A549 (cell line): Measurements from ENCODE around the gene CCDC60. TPM values are rescaled to one million over a fixed set of nuclear protein-coding genes. Genes with fewer than 3 reads are reported as not detected.

Experiments
- ATAC-seq, 2 experiments: fragments of 200-7000 bp in 1 of 2; fragments of >200 bp in 1 of 2; cut with Nextera tagmentation in 1 of 2; cut with Tn5 transposase in 1 of 2; 3 replicates each; pipeline versions ENCODE4 v1.8.0 to v1.9.1; 2018 to 2020; ENCODE audit warnings: mild to moderate bottlenecking in 1 of 2, moderate library complexity in 1 of 2
- CTCF ChIA-PET: fragments of 300-600 bp; sonication (Branson Sonifier 250); formaldehyde crosslinking; extraction: SDS; loops from one replicate; lab custom pipeline; 2021; ENCODE audit warnings: antibody characterized with exemption, inconsistent platforms; lab: Yijun Ruan, JAX
- POLR2A ChIA-PET: fragments of 350-600 bp; formaldehyde crosslinking; extraction: SDS; loops from one replicate; lab custom pipeline; 2021; ENCODE audit warnings: antibody characterized with exemption, inconsistent platforms; lab: Yijun Ruan, JAX
- DNase-seq, 2 experiments: peaks; one replicate each; pipeline versions ENCODE4 v3.0.0 to v3.0.0-alpha.2; 2011 to 2016; ENCODE audit warnings: low read depth in 1 of 2, low spot score in 1 of 2
- FAIRE-seq: peaks from 2 replicates; lab custom pipeline; 2011; peaks lifted over from hg19 to GRCh38; lab: Jason Lieb, UNC
- H3K27ac ChIP-seq, 2 experiments: fragments of >200 bp; sonication (Bioruptor Twin); formaldehyde crosslinking; 3 replicates each; pipeline ENCODE4 v1.5.1; 2016 to 2017
- H3K4me1 ChIP-seq: fragments of >200 bp; sonication (Bioruptor Twin); formaldehyde crosslinking; 3 replicates; pipeline ENCODE4 v1.6.1; 2016
- H3K4me2 ChIP-seq: fragments of >200 bp; sonication (Bioruptor Twin); formaldehyde crosslinking; 3 replicates; pipeline ENCODE4 v1.6.1; 2016
- H3K4me3 ChIP-seq: fragments of >200 bp; sonication (Bioruptor Twin); formaldehyde crosslinking; 3 replicates; pipeline ENCODE4 v1.5.1; 2016
- H3K9me3 ChIP-seq: fragments of >200 bp; sonication (Bioruptor Twin); formaldehyde crosslinking; 3 replicates; pipeline ENCODE4 v1.6.1; 2016
- BCL3 ChIP-seq: fragments of >200 bp; sonication (Bioruptor Twin); formaldehyde crosslinking; IDR thresholded peaks from 3 replicates; pipeline ENCODE4 v1.6.1; 2016
- CBX8 ChIP-seq: fragments of 200-600 bp; sonication (generic); IDR thresholded peaks from 2 replicates; pipeline ENCODE4 v1.6.1; 2016
- CHD4 ChIP-seq: fragments of 200-600 bp; sonication (generic); IDR thresholded peaks from 2 replicates; pipeline ENCODE4 v1.6.1; 2016; ENCODE audit warnings: antibody characterized with exemption, mild to moderate bottlenecking, borderline replicate concordance
- E2F6 ChIP-seq: IDR thresholded peaks from 2 replicates; pipeline ENCODE4 v1.6.1; 2012; ENCODE audit warnings: low read depth, borderline replicate concordance
- EHMT2 ChIP-seq: fragments of 200-600 bp; sonication (generic); IDR thresholded peaks from 2 replicates; pipeline ENCODE4 v1.6.1; 2016; ENCODE audit warnings: antibody characterized with exemption, low read depth, mild to moderate bottlenecking, moderate library complexity
- ELK1 ChIP-seq: fragments of 150-350 bp; IDR thresholded peaks from 2 replicates; pipeline ENCODE4 v1.6.1; 2014; ENCODE audit warnings: low read depth, mild to moderate bottlenecking, low read length
- ESRRA ChIP-seq: fragments of 150-350 bp; IDR thresholded peaks from 2 replicates; pipeline ENCODE4 v1.6.1; 2014; ENCODE audit warnings: mild to moderate bottlenecking, low read length, borderline replicate concordance
- FOSB ChIP-seq: fragments of 250-450 bp; sonication (Bioruptor Pico); IDR thresholded peaks from 2 replicates; pipeline ENCODE4 v1.5.0; 2020; ENCODE audit warnings: mild to moderate bottlenecking, moderate library complexity
- HES2 ChIP-seq: fragments of >200 bp; sonication (Bioruptor Twin); formaldehyde crosslinking; IDR thresholded peaks from 2 replicates; pipeline ENCODE4 v1.6.1; 2016
- HEYL ChIP-seq: fragments of 250-450 bp; sonication (Bioruptor Pico); IDR thresholded peaks from 2 replicates; pipeline ENCODE4 v1.8.0; 2021; ENCODE audit warnings: mild to moderate bottlenecking, moderate library complexity
- HMGXB4 ChIP-seq: fragments of 250-450 bp; sonication (Bioruptor Pico); IDR thresholded peaks from 2 replicates; pipeline ENCODE4 v1.5.0; 2021; ENCODE audit warnings: mild to moderate bottlenecking, moderate library complexity, borderline replicate concordance
- HOXB13 ChIP-seq: fragments of 250-450 bp; sonication (Bioruptor Pico); IDR thresholded peaks from 2 replicates; pipeline ENCODE4 v1.5.0; 2020; ENCODE audit warnings: low read depth, mild to moderate bottlenecking, moderate library complexity
- JUNB ChIP-seq: fragments of >200 bp; sonication (Bioruptor Twin); formaldehyde crosslinking; IDR thresholded peaks from 2 replicates; pipeline ENCODE4 v1.6.1; 2016
- MAZ ChIP-seq: fragments of 150-350 bp; IDR thresholded peaks from 2 replicates; pipeline ENCODE4 v1.6.1; 2014; ENCODE audit warnings: antibody characterized with exemption, low read depth, low read length, borderline replicate concordance
- NPAS2 ChIP-seq: fragments of 250-450 bp; sonication (Bioruptor Pico); IDR thresholded peaks from 2 replicates; pipeline ENCODE4 v1.8.0; 2022; ENCODE audit warnings: mild to moderate bottlenecking, moderate library complexity, borderline replicate concordance
- PHF8 ChIP-seq: fragments of 200-600 bp; sonication (generic); IDR thresholded peaks from 2 replicates; pipeline ENCODE4 v1.6.1; 2016; ENCODE audit warnings: low read depth, mild to moderate bottlenecking, antibody characterized with exemption, moderate library complexity, borderline replicate concordance
- POLR2AphosphoS2 ChIP-seq: conservative IDR thresholded peaks from 2 replicates; pipeline ENCODE4 v1.6.1; 2012; ENCODE audit warnings: low read length, improper control_type of control experiment, inconsistent platforms
- REST ChIP-seq: fragments of 200-600 bp; sonication (generic); IDR thresholded peaks from 2 replicates; pipeline ENCODE4 v1.6.1; 2016; ENCODE audit warnings: antibody characterized with exemption, mild to moderate bottlenecking, moderate library complexity
- RFX5 ChIP-seq: fragments of 450-650 bp; IDR thresholded peaks from 2 replicates; pipeline ENCODE4 v1.7.1; 2014; ENCODE audit warnings: antibody characterized with exemption, mild to moderate bottlenecking, moderate library complexity
- RNF2 ChIP-seq: fragments of 200-600 bp; sonication (generic); IDR thresholded peaks from 2 replicates; pipeline ENCODE4 v1.6.1; 2016; ENCODE audit warnings: low read depth, mild to moderate bottlenecking, antibody characterized with exemption, moderate library complexity, borderline replicate concordance
- SMC3 ChIP-seq: fragments of >200 bp; sonication (Bioruptor Twin); formaldehyde crosslinking; IDR thresholded peaks from 3 replicates; pipeline ENCODE4 v1.6.1; 2018; ENCODE audit warnings: inconsistent platforms
- TP53 ChIP-seq: fragments of 250-450 bp; sonication (Bioruptor Pico); IDR thresholded peaks from 2 replicates; pipeline ENCODE4 v1.5.0; 2021; ENCODE audit warnings: mild to moderate bottlenecking, moderate library complexity
- ZNF302 ChIP-seq: fragments of 250-450 bp; sonication (Bioruptor Pico); IDR thresholded peaks from 2 replicates; pipeline ENCODE4 v1.9.0; 2021; ENCODE audit warnings: inconsistent platforms, mild to moderate bottlenecking, moderate library complexity
- ZSCAN20 ChIP-seq: fragments of 250-450 bp; sonication (Bioruptor Pico); IDR thresholded peaks from 2 replicates; pipeline ENCODE4 v1.8.0; 2022; ENCODE audit warnings: mild to moderate bottlenecking, moderate library complexity
- WGBS: methylation state at CpG from one replicate; pipeline ENCODE4 v1.1.6; 2017; ENCODE audit errors: missing lambda C conversion rate; 5-methylcytosine and 5-hydroxymethylcytosine counted together
- polyA plus RNA-seq, 4 experiments: library from polyadenylated mRNA; depleted of rRNA in 3 of 4; stranded (reverse); fragments of >200 nt; fragmentation: RNase III in 1 of 4; extraction: RNeasy Plus Mini Kit Qiagen cat#74134 plus additional on column Dnase treatment in 1 of 4; gene quantifications; 2 replicates in 3 of 4; 3 replicates in 1 of 4; pipeline ENCODE4 v1.2.3, GENCODE V29; 2011 to 2017

The CCDC60 gene
- polyA plus RNA-seq, 2 of the 4 experiments (the other 2 are of a cell fraction): 0.09 TPM; not detected in 1

- DNase-seq: no peak
- no peak for TF ChIP-seq ESRRA
- no peak for TF ChIP-seq NPAS2 (CRISPR knock-in tag)
- TF ChIP-seq RFX5: no peak
- no peak for TF ChIP-seq HMGXB4 (CRISPR knock-in tag)
- no peak for TF ChIP-seq CHD4
- TF ChIP-seq BCL3: no peak
- 20% methylated on average over 3 of the region's 3 CpGs for WGBS
- POLR2A ChIA-PET: no interaction called here
- Histone ChIP-seq H3K4me2 (no peak overlapping the region), H3K27ac (no peak overlapping the region), H3K9me3 (no peaks in the 10 kb centered on the region), H3K4me1 (no peaks in the 10 kb centered on the region), H3K4me3 (no peak overlapping the region)
- FAIRE-seq: no peak
- no peak for ATAC-seq
- CTCF ChIA-PET: interaction anchor here (0.6 kb wide), 1 partner anchor 1865 kb away, joined by 3 read pairs; no protein-coding TSS in a partner anchor
Measured at GRCh38 chr12:119565404-119565803, 230.9 kb downstream of the CCDC60 start.

GRCh38 chr12:119570771-119571170, 236.2 kb downstream of the CCDC60 start:
- ChIA-PET CTCF (no interaction called here), POLR2A (no interaction called here)
- H3K27ac ChIP-seq: no peak overlapping the region
- ATAC-seq (no peak), DNase-seq (no peak), FAIRE-seq (no peak)
- WGBS: 25% methylated on average over 5 of the region's 6 CpGs
- H3K4me1 ChIP-seq: no peaks in the 10 kb centered on the region
- TF ChIP-seq HOXB13 (CRISPR knock-in tag) (no peak), MAZ (no peak), ELK1 (no peak), ZSCAN20 (CRISPR knock-in tag) (no peak), NPAS2 (CRISPR knock-in tag) (no peak)
- H3K4me3 ChIP-seq: no peak overlapping the region
- H3K9me3 ChIP-seq: no peaks in the 10 kb centered on the region
- H3K4me2 ChIP-seq: no peak overlapping the region

- FAIRE-seq: no peak
- no peak for TF ChIP-seq REST
- TF ChIP-seq HES2: no peak
- TF ChIP-seq CBX8: no peak
- no peak for TF ChIP-seq PHF8
- no peak for TF ChIP-seq SMC3
- TF ChIP-seq ZNF302 (CRISPR knock-in tag): no peak
- no peak for TF ChIP-seq E2F6
- no peak for TF ChIP-seq POLR2AphosphoS2
- no peak for TF ChIP-seq RNF2
- TF ChIP-seq EHMT2: no peak
- no peak for TF ChIP-seq TP53 (CRISPR knock-in tag)
- TF ChIP-seq FOSB (CRISPR knock-in tag): no peak
- TF ChIP-seq JUNB: no peak
- no peak for TF ChIP-seq HEYL (CRISPR knock-in tag)
- TF ChIP-seq ESRRA: no peak
- WGBS: 10% methylated on average over 1 of the region's 1 CpG
- ChIA-PET CTCF (no interaction called here), POLR2A (no interaction called here)
- no peak overlapping the region for H3K4me2 ChIP-seq
- no peak overlapping the region for H3K27ac ChIP-seq
- H3K4me3 ChIP-seq: no peak overlapping the region
- no peak for DNase-seq
- H3K9me3 ChIP-seq: no peaks in the 10 kb centered on the region
- no peak for ATAC-seq
- H3K4me1 ChIP-seq: no peaks in the 10 kb centered on the region
Measured at GRCh38 chr12:119573086-119573485, 238.6 kb downstream of the CCDC60 start.
